GM12878 (cell line): ENCODE results near the gene MSANTD4. TPM values are rescaled to one million over a fixed set of nuclear protein-coding genes. Genes with fewer than 3 reads are reported as not detected.

Experiments used
- ATF2 ChIP-seq: IDR thresholded peaks from 2 replicates; pipeline ENCODE4 v1.6.1; 2012; ENCODE audit warnings: low read length, inconsistent platforms
- BCLAF1 ChIP-seq: fragments of 450-650 bp; IDR thresholded peaks from 2 replicates; pipeline ENCODE4 v1.6.1; 2017; ENCODE audit warnings: antibody characterized with exemption, mild to moderate bottlenecking, moderate library complexity
- CBFB ChIP-seq: IDR thresholded peaks from 2 replicates; pipeline ENCODE4 v1.6.1; 2016; ENCODE audit warnings: antibody characterized with exemption, low read depth
- MYC ChIP-seq: IDR thresholded peaks from 2 replicates; pipeline ENCODE4 v1.6.1; 2011; ENCODE audit warnings: mild to moderate bottlenecking, low read length, moderate library complexity, inconsistent platforms; ENCODE audit not compliant: insufficient read depth, insufficient replicate concordance, insufficient read length, severe bottlenecking
- SKIL ChIP-seq: fragments of 450-650 bp; IDR thresholded peaks from 2 replicates; pipeline ENCODE4 v1.6.1; 2017; ENCODE audit warnings: mild to moderate bottlenecking, low read depth, inconsistent platforms; ENCODE audit not compliant: poor library complexity, severe bottlenecking
- SREBF2 ChIP-seq: IDR thresholded peaks from 2 replicates; pipeline ENCODE4 v1.6.1; 2012; ENCODE audit warnings: mild to moderate bottlenecking, low read length
- ZBTB11 ChIP-seq: fragments of 450-650 bp; formaldehyde crosslinking; IDR thresholded peaks from 2 replicates; pipeline ENCODE4 v1.5.0; 2022; ENCODE audit warnings: mild to moderate bottlenecking, missing genetic modification characterization
- ZNF24 ChIP-seq: fragments of 450-650 bp; IDR thresholded peaks from 2 replicates; pipeline ENCODE4 v1.6.1; 2017; ENCODE audit warnings: antibody characterized with exemption, mild to moderate bottlenecking
- polyA plus RNA-seq, 11 experiments: library from polyadenylated mRNA; depleted of rRNA in 4 of 11; unstranded in 6 of 11; stranded (reverse) in 5 of 11; fragments of >200 nt; fragmentation: Nextera tagmentation in 4 of 11; fragmentation: Illumina TruSeq in 1 of 11; extraction: Ambion mirVana in 4 of 11; extraction: Trizol in 1 of 11; gene quantifications; 1 replicate in 1 of 11; 2 replicates in 10 of 11; pipeline versions ENCODE4 v1.2.1 to v1.2.3, GENCODE V29; 2011 to 2016; ENCODE audit warnings: inconsistent platforms in 2 of 11, missing spikeins in 2 of 11, low read depth in 1 of 11
- total RNA-seq, 4 experiments: library from RNA; depleted of rRNA in 3 of 4; stranded (reverse); fragments of >200 nt in 3 of 4; fragmentation: Illumina TruSeq in 1 of 4; extraction: Trizol in 1 of 4; gene quantifications; 2 replicates each; pipeline versions ENCODE4 v1.2.1 to v1.2.3, GENCODE V29; 2013 to 2021

The MSANTD4 gene
- total and polyA plus RNA-seq, 10 of the 15 experiments (the other 5 are each of a cell fraction or from before 2014, with no cell fraction given) = 8.7 to 23.9 (median 16.0) TPM

- no peak for TF ChIP-seq SREBF2
- TF ChIP-seq CBFB = no peak
- no peak for TF ChIP-seq ATF2
- TF ChIP-seq ZNF24 = no peak
- no peak for TF ChIP-seq ZBTB11 (CRISPR knock-in tag)
- TF ChIP-seq BCLAF1 = no peak
- no peak for TF ChIP-seq SKIL
- TF ChIP-seq MYC = no peak
- TF ChIP-seq, all 136 proteins: peak for 0
These were observed 20.6 kb downstream of the MSANTD4 start (continued) for GRCh38 chr11:106001304-106002012.
